Measurements from ENCODE around the gene ZWILCH. TPM values are rescaled to one million over a fixed set of nuclear protein-coding genes. Genes with fewer than 3 reads are reported as not detected.

Gene ZWILCH
- total and polyA plus RNA-seq, 2 experiments from 2014 or later: 51.0 to 64.1 TPM

GRCh38 chr15:66563126-66563525 is 58.0 kb downstream of the ZWILCH start:
- no peak overlapping the region for H3K27ac Mint-ChIP-seq
- Histone ChIP-seq H3K27me3 (ENCODE audit: insufficient read depth) (no peaks in the 10 kb centered on the region), H3K36me3 (ENCODE audit: insufficient read depth) (no peaks in the 10 kb centered on the region), H3K27ac (ENCODE audit: low read depth) (no peak overlapping the region), H3K4me2 (no peak overlapping the region), H4K20me1 (replicated peaks; ENCODE audit: insufficient read depth) (no peaks in the 10 kb centered on the region), H3F3A (replicated peaks; ENCODE audit: low read depth) (0 out of 2 replicates have a peak, but pooled peaks cover 6% of the 10 kb centered on the region), H3K79me2 (replicated peaks; ENCODE audit: insufficient read depth) (no peaks in the 10 kb centered on the region), H3K4me1 (ENCODE audit: insufficient read depth) (peaks cover 26% of the 10 kb centered on the region), H3K4me3 (no peak overlapping the region), H3K9me2 (ENCODE audit: insufficient read depth) (no peaks in the 10 kb centered on the region), H2AFZ (no peak overlapping the region)
- peaks cover 5% of the 10 kb centered on the region; the same call in 1 of the 3 replicates for H3K36me3 Mint-ChIP-seq (ENCODE audit: low read depth)
- peaks cover 28% of the 10 kb centered on the region for H3K4me1 Mint-ChIP-seq
- no peak for DNase-seq (ENCODE audit: low spot score)
- H3K9me3 Mint-ChIP-seq: no peaks in the 10 kb centered on the region
- H3K27me3 Mint-ChIP-seq (ENCODE audit: insufficient read depth, low read depth, poor library complexity): peaks cover 15% of the 10 kb centered on the region
- ATAC-seq: no peak
- H3K4me3 Mint-ChIP-seq: no peak overlapping the region
- TF ChIP-seq ZNF462 (CRISPR knock-in tag; IDR thresholded peaks at IDR 0.05) (no peak), CTCF (conservative IDR thresholded peaks at IDR 0.05; ENCODE audit: low read depth in 2 of 2) (no peak), ZNF331 (CRISPR knock-in tag; IDR thresholded peaks at IDR 0.05; ENCODE audit: low read depth) (no peak), EZH2phosphoT487 (IDR thresholded peaks at IDR 0.05; ENCODE audit: unreplicated experiment) (no peak), ETS1 (IDR thresholded peaks at IDR 0.05) (no peak), EZH2 (IDR thresholded peaks at IDR 0.05; ENCODE audit: low read depth, unreplicated experiment) (no peak), JUNB (IDR thresholded peaks at IDR 0.05; ENCODE audit: unreplicated experiment) (no peak), STAT1 (IDR thresholded peaks at IDR 0.05; ENCODE audit: unreplicated experiment) (no peak), NANOG (IDR thresholded peaks at IDR 0.05; ENCODE audit: borderline replicate concordance) (no peak), REST (IDR thresholded peaks at IDR 0.05; ENCODE audit: unreplicated experiment) (no peak), CREB1 (CRISPR knock-in tag; IDR thresholded peaks at IDR 0.05; ENCODE audit: low read depth) (no peak), ZNF114 (CRISPR knock-in tag; IDR thresholded peaks at IDR 0.05) (no peak), POLR2AphosphoS5 (IDR thresholded peaks at IDR 0.05; ENCODE audit: low read depth) (no peak)

Measured in GM23338 (cell line).